NCI-H1417 treated with DMSO at 0.1 percent for 48 hours (cell line): ENCODE measurements around the gene INPP1.

Experiments
- DNase-seq: peaks from one replicate; lab custom pipeline; 2025; lab: John Stamatoyannopoulos, UW

The INPP1 gene

GRCh38 chr2:190408538-190409271 lies 65.3 kb downstream of the INPP1 start:
- peak; percentile 55 for DNase-seq

GRCh38 chr2:190409616-190410015 lies 66.2 kb downstream of the INPP1 start:
- no peak for DNase-seq

GRCh38 chr2:190410166-190410565 lies 66.8 kb downstream of the INPP1 start:
- DNase-seq, result no peak

- DNase-seq, result no peak
Measured at GRCh38 chr2:190412966-190413365, 69.6 kb downstream of the INPP1 start.

- DNase-seq, result no peak
Measured at GRCh38 chr2:190413421-190413820, 70.0 kb downstream of the INPP1 start.

GRCh38 chr2:190415251-190415650 lies 71.9 kb downstream of the INPP1 start:
- DNase-seq, result no peak

- no peak for DNase-seq
Measured at GRCh38 chr2:190415794-190416775, 72.7 kb downstream of the INPP1 start.

GRCh38 chr2:190417045-190417842 lies 73.9 kb downstream of the INPP1 start:
- no peak for DNase-seq

- no peak for DNase-seq
Measured at GRCh38 chr2:190418727-190419126, 75.3 kb downstream of the INPP1 start.

- no peak for DNase-seq
Measured at GRCh38 chr2:190420801-190421200, 77.4 kb downstream of the INPP1 start.
